Colonic mucosa (tissue), 4 donors: Measurements from ENCODE around the gene DLK2. TPM values are rescaled to one million over a fixed set of nuclear protein-coding genes. Genes with fewer than 3 reads are reported as not detected.
"Not testable (repeated sequence)": the region's sequence is repeated elsewhere in the genome, so short reads cannot be mapped to it uniquely, and the experiment has no call there.

Experiments used
- DNase-seq: peaks from one replicate; pipeline ENCODE4 v3.0.0-alpha.2; 2020
- H3K27ac ChIP-seq: fragments of 200-600 bp; one replicate; pipeline ENCODE4 v1.8.0; 2021
- H3K27me3 ChIP-seq: fragments of 200-600 bp; one replicate; pipeline ENCODE4 v1.8.0; 2021
- H3K36me3 ChIP-seq: fragments of 200-600 bp; one replicate; pipeline ENCODE4 v1.8.0; 2021
- H3K4me1 ChIP-seq: fragments of 200-600 bp; one replicate; pipeline ENCODE4 v1.8.0; 2021; ENCODE audit warnings: mild to moderate bottlenecking
- H3K4me3 ChIP-seq: fragments of 200-600 bp; one replicate; pipeline ENCODE4 v1.8.0; 2021
- H3K9ac ChIP-seq, 2 donors: one replicate each; pipeline ENCODE4 v1.7.0; 2013; ENCODE audit warnings: control low read depth in 2 of 2, low read depth in 2 of 2, low read length in 2 of 2
- H3K9me3 ChIP-seq: fragments of 200-600 bp; one replicate; pipeline ENCODE4 v1.8.0; 2021
- CTCF ChIP-seq: fragments of 200-600 bp; IDR thresholded peaks from one replicate; pipeline ENCODE4 v1.8.0; 2022; ENCODE audit warnings: antibody characterized with exemption, mild to moderate bottlenecking
- intact Hi-C: fragments of 100-400 bp; cut with DNase I; formaldehyde crosslinking; loops from one replicate; pipeline ENCODE4 v1.14.1; 2022
- total RNA-seq, 2 donors: library from RNA; stranded (reverse); fragmentation: NEBNext Ultra II Directional in 1 of 2; extraction: Animal tissue kit (Norgen Biotek cat#: 25700) in 1 of 2; gene quantifications; one replicate each; pipeline ENCODE4 v1.2.1, GENCODE V29; 2021
- donor health status: healthy.
- donor health status: DM: no; HTN: no; CAD: no.
- donor health status: DM: no; HTN: no; CAD: no.

DLK2 gene
- total RNA-seq, 2 donors from 2014 or later, result 0.19 to 0.22 TPM

GRCh38 chr6:43428874-43429273 lies 26.5 kb downstream of the DLK2 start:
- Histone ChIP-seq H3K9ac (peak overlapping the region in 1 of 2 donors; percentile 98), H3K36me3 (no peaks in the 10 kb centered on the region), H3K27me3 (no peaks in the 10 kb centered on the region), H3K4me3 (no peak overlapping the region), H3K9me3 (no peaks in the 10 kb centered on the region), H3K27ac (no peak overlapping the region), H3K4me1 (peaks cover 5% of the 10 kb centered on the region)
- intact Hi-C loops, result no loop called here
- TF ChIP-seq CTCF, result no peak
- DNase-seq, result no peak

DNA sequence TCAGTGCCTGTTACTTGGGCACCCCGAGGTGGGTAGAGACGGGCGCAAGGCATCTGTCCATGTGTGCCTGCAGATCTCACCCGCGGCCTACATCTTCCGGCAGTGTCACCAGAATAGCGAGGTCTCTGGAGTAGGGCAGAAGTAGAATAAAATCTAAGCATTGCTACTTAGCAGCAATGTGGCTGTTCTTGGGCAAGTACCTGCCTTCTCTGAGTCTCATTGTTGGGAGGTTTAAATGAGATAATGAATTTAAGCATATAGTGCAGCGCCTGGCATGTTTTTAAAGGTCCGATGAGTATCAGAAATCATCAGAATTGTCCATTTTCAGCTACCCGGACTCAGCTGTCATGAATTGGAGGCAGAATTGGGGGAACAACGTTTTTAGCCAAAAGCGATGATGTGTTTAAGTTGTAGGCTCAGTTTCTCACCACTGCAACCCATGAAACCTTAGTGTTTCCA lies 27.2 kb downstream of the DLK2 start:
- Histone ChIP-seq H3K27me3 (no peaks in the 10 kb centered on the region), H3K27ac (peak overlapping the region; percentile 86), H3K4me3 (peak overlapping the region; percentile 94), H3K4me1 (peaks cover 5% of the 10 kb centered on the region), H3K9me3 (no peaks in the 10 kb centered on the region), H3K36me3 (no peaks in the 10 kb centered on the region), H3K9ac (peak overlapping the region; percentile 76 to 98)
- intact Hi-C loops, result no loop called here
- TF ChIP-seq CTCF, result no peak
- no peak for DNase-seq

GRCh38 chr6:43427406-43428111 lies 27.8 kb downstream of the DLK2 start, which contains the start of gene ABCC10:
TSS of gene ABCC10 (plus strand) at chr6:43427541. CDS start at chr6:43427979, 438 bp downstream.
- TF ChIP-seq CTCF, result peak; percentile 14
- Histone ChIP-seq H3K4me1 (peaks cover 5% of the 10 kb centered on the region), H3K27me3 (no peaks in the 10 kb centered on the region), H3K9ac (peak within 1 kb of the TSS; percentile 76 to 98), H3K36me3 (no peaks in the 10 kb centered on the region), H3K27ac (peak within 1 kb of the TSS; percentile 86), H3K4me3 (peak within 1 kb of the TSS; percentile 94), H3K9me3 (no peaks in the 10 kb centered on the region)
- DNase-seq, result peak; percentile 97
- intact Hi-C loops, result no loop called here

GRCh38 chr6:43426928-43427405 lies 28.4 kb downstream of the DLK2 start:
- peak overlapping the region; percentile 94 for H3K4me3 ChIP-seq
- H3K9me3 ChIP-seq, result no peaks in the 10 kb centered on the region
- intact Hi-C loops, result no loop called here
- peak overlapping the region; percentile 46 to 98 for H3K9ac ChIP-seq
- H3K36me3 ChIP-seq, result no peaks in the 10 kb centered on the region
- peak overlapping the region; percentile 86 for H3K27ac ChIP-seq
- DNase-seq, result no peak
- H3K4me1 ChIP-seq, result peaks cover 5% of the 10 kb centered on the region
- no peak for TF ChIP-seq CTCF
- no peaks in the 10 kb centered on the region for H3K27me3 ChIP-seq

DNA sequence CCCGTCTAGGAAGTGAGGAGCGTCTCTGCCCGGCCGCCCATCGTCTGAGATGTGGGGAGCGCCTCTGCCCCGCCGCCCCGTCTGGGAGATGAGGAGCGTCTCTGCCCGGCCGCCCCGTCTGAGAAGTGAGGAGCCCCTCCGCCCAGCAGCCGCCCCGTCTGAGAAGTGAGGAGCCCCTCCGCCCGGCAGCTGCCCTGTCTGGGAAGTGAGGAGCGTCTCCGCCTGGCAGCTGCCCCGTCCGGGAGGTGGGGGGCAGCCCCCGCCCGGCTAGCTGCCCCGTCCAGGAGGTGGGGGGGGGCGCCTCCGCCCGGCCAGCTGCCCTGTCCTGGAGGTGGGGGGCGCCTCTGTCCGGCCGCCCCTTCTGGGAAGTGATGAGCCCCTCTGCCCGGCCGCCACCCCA lies 30.3 kb downstream of the DLK2 start:
- intact Hi-C loops, H3K4me1 ChIP-seq, H3K9ac ChIP-seq, H3K27me3 ChIP-seq, H3K4me3 ChIP-seq, H3K36me3 ChIP-seq, H3K27ac ChIP-seq, DNase-seq, H3K9me3 ChIP-seq: not testable (repeated sequence)

DNA sequence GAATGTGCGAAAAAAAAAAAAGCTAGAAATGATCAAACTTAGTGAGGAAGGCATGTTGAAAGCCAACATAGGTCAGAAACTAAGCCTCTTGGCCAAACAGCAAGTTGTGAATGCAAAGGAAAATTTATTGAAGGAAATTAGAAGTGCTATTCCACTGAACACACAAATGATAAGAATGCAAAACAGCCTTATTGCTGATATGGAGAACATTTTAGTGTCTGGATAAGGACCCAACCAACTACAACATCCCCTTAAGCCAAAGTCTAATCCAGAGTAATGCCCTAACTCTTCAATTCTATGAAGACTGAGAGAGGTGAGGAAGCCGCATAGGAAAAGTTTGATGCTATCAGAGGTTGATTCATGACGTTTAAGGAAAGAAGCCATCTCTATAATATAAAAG lies 33.5 kb downstream of the DLK2 start:
- intact Hi-C loops, result no loop called here
- Histone ChIP-seq H3K4me1 (no peaks in the 10 kb centered on the region), H3K9me3 (no peaks in the 10 kb centered on the region), H3K27me3 (no peaks in the 10 kb centered on the region), H3K9ac (no peak overlapping the region), H3K36me3 (no peaks in the 10 kb centered on the region), H3K4me3 (no peak overlapping the region), H3K27ac (no peak overlapping the region)
- no peak for TF ChIP-seq CTCF
- DNase-seq, result no peak
